Left ventricle myocardium inferior (tissue), 1 donor: ENCODE results near the gene SFI1. TPM values are rescaled to one million over a fixed set of nuclear protein-coding genes. Genes with fewer than 3 reads are reported as not detected.

Experiments used
- DNase-seq: peaks from one replicate; pipeline ENCODE4 v3.0.0-alpha.2; 2020
- H3K27ac ChIP-seq: fragments of 200-600 bp; replicated peaks from 2 replicates; pipeline ENCODE4 v1.8.0; 2021
- H3K27me3 ChIP-seq: fragments of 200-600 bp; 2 replicates; pipeline ENCODE4 v1.8.0; 2021; ENCODE audit warnings: low read depth
- H3K36me3 ChIP-seq: fragments of 200-600 bp; 2 replicates; pipeline ENCODE4 v1.8.0; 2021
- H3K4me1 ChIP-seq: fragments of 200-600 bp; 2 replicates; pipeline ENCODE4 v1.8.0; 2021
- H3K4me3 ChIP-seq: fragments of 200-600 bp; 2 replicates; pipeline ENCODE4 v1.8.0; 2021; ENCODE audit warnings: mild to moderate bottlenecking, moderate library complexity
- H3K9me3 ChIP-seq: fragments of 200-600 bp; replicated peaks from 2 replicates; pipeline ENCODE4 v1.8.0; 2021
- CTCF ChIP-seq: fragments of 200-600 bp; IDR thresholded peaks from 2 replicates; pipeline ENCODE4 v1.8.0; 2021; ENCODE audit warnings: antibody characterized with exemption, mild to moderate bottlenecking, borderline replicate concordance
- intact Hi-C: fragments of 100-400 bp; cut with micrococcal nuclease; formaldehyde crosslinking; loops from one replicate; pipeline ENCODE4 v1.11.0; 2022
- long read RNA-seq: library from polyadenylated mRNA; unstranded; transcript quantifications from one replicate; pipeline ENCODE4 v2.0.0, GENCODE V29; 2021
- total RNA-seq: library from RNA; stranded (reverse); fragmentation: NEBNext Ultra II Directional; extraction: Animal tissue kit (Norgen Biotek cat#: 25700); gene quantifications from one replicate; pipeline ENCODE4 v1.2.1, GENCODE V29; 2021
- donor health status: DM: no; HTN: yes; CAD: no; lungs with severe emphysema.

SFI1 gene
- 6.8 TPM for total RNA-seq
- long read RNA-seq, partial matches to known transcripts = 2 of 6 reads
- long read RNA-seq, other reads (novel, unspliced or antisense) = 4 of 6 reads

- Histone ChIP-seq H3K27ac (peak within 1 kb of the TSS; percentile 86), H3K9me3 (no peaks in the 10 kb centered on the region), H3K36me3 (peaks cover 7% of the 10 kb centered on the region), H3K27me3 (no peaks in the 10 kb centered on the region), H3K4me3 (peak within 1 kb of the TSS; percentile 80), H3K4me1 (peaks cover 42% of the 10 kb centered on the region)
- intact Hi-C loops = no loop called here
- peak; percentile 45 for TF ChIP-seq CTCF
- peak; percentile 93 for DNase-seq
These were observed at the start of gene SFI1 for GRCh38 chr22:31496007-31496734. Gene SFI1, plus strand, starts transcription at chr22:31496536. Its CDS starts 11,749 bp downstream, at chr22:31508285.

GRCh38 chr22:31446767-31447166, 49.6 kb upstream of the SFI1 start:
- intact Hi-C loops = no loop called here
- peak overlapping the region; percentile 79 for H3K27ac ChIP-seq
- no peak for DNase-seq
- no peak overlapping the region for H3K4me3 ChIP-seq
- peaks cover 81% of the 10 kb centered on the region for H3K4me1 ChIP-seq
- no peak for TF ChIP-seq CTCF
- H3K27me3 ChIP-seq = no peaks in the 10 kb centered on the region
- H3K36me3 ChIP-seq = peaks cover 57% of the 10 kb centered on the region
- H3K9me3 ChIP-seq = no peaks in the 10 kb centered on the region

- DNase-seq = no peak
- H3K36me3 ChIP-seq = peaks cover 53% of the 10 kb centered on the region
- H3K4me3 ChIP-seq = no peak overlapping the region
- intact Hi-C loops = no loop called here
- no peaks in the 10 kb centered on the region for H3K9me3 ChIP-seq
- no peak for TF ChIP-seq CTCF
- peaks cover 83% of the 10 kb centered on the region for H3K4me1 ChIP-seq
- peak overlapping the region; percentile 79 for H3K27ac ChIP-seq
- H3K27me3 ChIP-seq = no peaks in the 10 kb centered on the region
These were observed 49.0 kb upstream of the SFI1 start for GRCh38 chr22:31447337-31447736.

GRCh38 chr22:31448382-31448781, 48.0 kb upstream of the SFI1 start:
- Histone ChIP-seq H3K36me3 (peaks cover 52% of the 10 kb centered on the region), H3K4me3 (no peak overlapping the region), H3K9me3 (no peaks in the 10 kb centered on the region), H3K27me3 (no peaks in the 10 kb centered on the region), H3K4me1 (peaks cover 77% of the 10 kb centered on the region), H3K27ac (peak overlapping the region; percentile 79)
- no peak for DNase-seq
- intact Hi-C loops = no loop called here
- no peak for TF ChIP-seq CTCF

- H3K36me3 ChIP-seq = peaks cover 55% of the 10 kb centered on the region
- H3K4me3 ChIP-seq = no peak overlapping the region
- intact Hi-C loops = no loop called here
- H3K9me3 ChIP-seq = no peaks in the 10 kb centered on the region
- peak overlapping the region; percentile 79 for H3K27ac ChIP-seq
- no peak for TF ChIP-seq CTCF
- no peaks in the 10 kb centered on the region for H3K27me3 ChIP-seq
- H3K4me1 ChIP-seq = peaks cover 67% of the 10 kb centered on the region
- no peak for DNase-seq
These were observed 46.8 kb upstream of the SFI1 start for GRCh38 chr22:31449506-31449905.
